Endothelial cell (in vitro differentiated cells): Measurements from ENCODE around the gene IFI27L1. TPM values are rescaled to one million over a fixed set of nuclear protein-coding genes. Genes with fewer than 3 reads are reported as not detected.

Experiments
- DNase-seq: peaks from one replicate; pipeline ENCODE4 v3.0.0; 2021; ENCODE audit warnings: low spot score
- H3K27ac Mint-ChIP-seq: one replicate; pipeline ENCODE4 v1.8.0; 2021; ENCODE audit warnings: mixed read lengths, inconsistent platforms; ENCODE audit not compliant: unreplicated experiment
- H3K27me3 Mint-ChIP-seq: one replicate; pipeline ENCODE4 v1.8.0; 2021; ENCODE audit warnings: mild to moderate bottlenecking, moderate library complexity, mixed read lengths, inconsistent platforms; ENCODE audit not compliant: unreplicated experiment
- H3K36me3 Mint-ChIP-seq: one replicate; pipeline ENCODE4 v1.8.0; 2021; ENCODE audit warnings: mild to moderate bottlenecking, low read depth, mixed read lengths, inconsistent platforms; ENCODE audit not compliant: unreplicated experiment
- H3K4me1 Mint-ChIP-seq: one replicate; pipeline ENCODE4 v1.8.0; 2021; ENCODE audit warnings: mild to moderate bottlenecking, mixed read lengths, inconsistent platforms; ENCODE audit not compliant: unreplicated experiment
- H3K4me3 Mint-ChIP-seq: one replicate; pipeline ENCODE4 v1.8.0; 2021; ENCODE audit warnings: mild to moderate bottlenecking, mixed read lengths, inconsistent platforms; ENCODE audit not compliant: unreplicated experiment
- H3K9me3 Mint-ChIP-seq: one replicate; pipeline ENCODE4 v1.8.0; 2021; ENCODE audit warnings: mixed read lengths, inconsistent platforms; ENCODE audit not compliant: unreplicated experiment
- CTCF ChIP-seq: fragments of 200-600 bp; sonication (generic); IDR thresholded peaks from one replicate; pipeline ENCODE4 v1.5.0; 2021; ENCODE audit warnings: antibody characterized with exemption; ENCODE audit not compliant: unreplicated experiment
- total RNA-seq: library from RNA; stranded (reverse); fragmentation: NEBNext Ultra II Directional; extraction: Animal tissue kit (Norgen Biotek cat#: 25700); gene quantifications from one replicate; pipeline ENCODE4 v1.2.1, GENCODE V29; 2021; ENCODE audit not compliant: unreplicated experiment

IFI27L1 gene
- total RNA-seq, 1 donor from 2014 or later = 33.5 TPM

DNA sequence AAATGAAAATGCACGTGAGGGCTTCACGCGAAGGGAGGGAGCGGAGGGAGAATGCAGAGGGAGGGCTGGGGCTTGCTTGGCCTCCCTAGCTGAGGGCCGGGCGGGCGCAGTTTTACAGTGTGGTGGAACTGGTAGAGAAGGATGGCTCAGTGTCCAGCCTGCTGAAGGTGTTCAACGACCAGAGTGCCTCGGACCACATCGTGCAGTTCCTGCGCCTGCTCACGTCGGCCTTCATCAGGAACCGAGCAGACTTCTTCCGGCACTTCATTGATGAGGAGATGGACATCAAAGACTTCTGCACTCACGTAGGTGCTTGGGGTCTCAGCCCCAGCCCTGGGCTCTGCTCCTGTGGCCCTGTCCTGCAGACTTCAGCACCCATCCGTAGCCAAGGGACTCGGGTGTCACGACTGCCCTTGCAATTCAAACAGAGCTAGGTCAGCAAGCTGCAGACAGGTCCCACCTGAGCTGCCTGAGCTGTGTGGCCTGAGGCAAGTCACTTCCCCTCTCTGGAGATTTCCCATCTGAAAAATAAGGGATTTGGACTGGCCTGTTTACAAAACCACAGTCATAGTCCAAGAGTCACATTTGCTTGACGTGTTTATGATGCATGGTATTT, 36.5 kb upstream of the IFI27L1 start:
- Mint-ChIP-seq H3K27me3 (peaks cover 11% of the 10 kb centered on the region), H3K27ac (no peak overlapping the region), H3K4me1 (no peaks in the 10 kb centered on the region), H3K9me3 (no peaks in the 10 kb centered on the region), H3K36me3 (peaks cover 19% of the 10 kb centered on the region), H3K4me3 (no peak overlapping the region)
- no peak for TF ChIP-seq CTCF
- DNase-seq = no peak

DNA sequence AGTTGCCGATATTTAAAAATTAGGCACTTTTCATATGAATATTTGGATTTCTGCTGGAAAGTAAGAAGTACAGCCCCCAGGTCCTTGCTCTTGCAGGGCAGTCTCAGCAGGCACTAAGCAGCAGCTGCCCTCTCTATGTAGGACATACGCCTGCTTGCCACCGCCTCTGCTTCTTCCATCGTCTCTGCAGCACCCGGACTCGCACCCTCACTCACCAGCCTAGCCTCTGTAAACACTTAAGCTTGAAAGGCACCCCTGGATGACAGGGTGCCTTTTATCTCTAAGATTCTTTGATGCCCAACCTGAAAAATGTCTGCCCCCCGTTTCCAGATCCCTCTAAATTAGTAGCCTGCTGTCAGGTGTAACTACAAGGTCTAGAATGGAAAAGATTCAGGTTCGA, 36.0 kb upstream of the IFI27L1 start:
- no peak for TF ChIP-seq CTCF
- peaks cover 11% of the 10 kb centered on the region for H3K27me3 Mint-ChIP-seq
- no peak overlapping the region for H3K4me3 Mint-ChIP-seq
- H3K4me1 Mint-ChIP-seq = no peaks in the 10 kb centered on the region
- H3K9me3 Mint-ChIP-seq = no peaks in the 10 kb centered on the region
- DNase-seq = no peak
- H3K27ac Mint-ChIP-seq = no peak overlapping the region
- peaks cover 24% of the 10 kb centered on the region for H3K36me3 Mint-ChIP-seq

DNA sequence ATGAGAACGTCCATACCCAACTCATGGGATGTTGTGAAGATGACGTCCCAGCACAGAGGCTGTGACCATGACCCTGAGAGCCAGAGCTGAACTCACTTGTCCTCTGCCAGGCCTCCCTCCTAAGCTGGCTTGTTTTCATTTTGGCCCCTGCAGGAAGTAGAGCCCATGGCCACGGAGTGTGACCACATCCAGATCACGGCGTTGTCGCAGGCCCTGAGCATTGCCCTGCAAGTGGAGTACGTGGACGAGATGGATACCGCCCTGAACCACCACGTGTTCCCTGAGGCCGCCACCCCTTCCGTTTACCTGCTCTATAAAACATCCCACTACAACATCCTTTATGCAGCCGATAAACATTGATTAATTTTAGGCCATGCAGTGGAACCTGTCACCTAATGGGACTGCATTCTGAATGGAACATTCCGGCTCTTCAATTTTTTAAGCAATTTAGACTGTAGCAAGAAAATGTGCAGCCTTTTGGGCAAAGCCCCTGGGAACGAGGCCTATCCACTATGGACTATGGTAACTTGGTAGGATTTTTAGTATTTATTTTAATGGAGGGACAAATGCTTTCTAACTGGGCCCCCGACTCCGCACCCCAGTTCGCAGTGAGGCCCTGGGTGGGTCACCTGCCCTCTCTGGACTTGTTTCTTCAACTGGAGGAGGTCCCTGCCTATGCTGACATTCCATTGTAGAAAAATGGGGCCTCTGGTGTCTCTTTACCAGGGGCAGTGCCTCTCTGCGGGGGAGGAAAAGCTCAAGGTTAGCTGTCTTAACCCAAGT, 35.4 kb upstream of the IFI27L1 start:
- Mint-ChIP-seq H3K9me3 (no peaks in the 10 kb centered on the region), H3K36me3 (peaks cover 26% of the 10 kb centered on the region), H3K4me3 (no peak overlapping the region), H3K27ac (no peak overlapping the region), H3K4me1 (no peaks in the 10 kb centered on the region), H3K27me3 (peaks cover 9% of the 10 kb centered on the region)
- DNase-seq = no peak
- TF ChIP-seq CTCF = no peak

DNA sequence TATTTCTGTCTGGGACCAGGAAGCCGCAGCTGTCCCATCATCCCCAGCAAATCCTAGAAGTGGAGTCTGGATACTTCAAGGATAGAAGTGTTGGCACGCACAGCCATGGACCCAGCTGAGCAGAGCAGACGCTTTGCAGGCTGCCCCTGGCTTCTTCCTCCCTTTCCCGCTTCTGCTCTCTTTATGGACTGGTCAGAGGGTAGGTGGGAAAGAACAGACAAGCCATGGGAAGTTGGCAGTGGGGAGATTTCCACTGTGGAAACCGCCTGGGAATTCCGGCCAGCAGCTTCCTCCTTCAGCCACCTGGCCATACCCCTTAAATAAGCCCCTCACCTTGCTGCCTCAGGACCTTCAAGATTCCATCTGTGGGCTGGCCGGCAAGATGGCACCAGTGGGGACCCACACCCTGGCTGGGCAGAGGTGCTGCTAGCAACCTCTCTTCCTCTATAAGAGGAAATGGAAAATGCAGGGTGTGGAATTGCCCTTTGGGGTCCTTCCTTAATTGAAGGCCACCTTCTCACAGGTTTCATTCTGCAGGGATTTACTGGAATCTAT, 34.3 kb upstream of the IFI27L1 start:
- DNase-seq = no peak
- Mint-ChIP-seq H3K36me3 (peaks cover 36% of the 10 kb centered on the region), H3K4me1 (no peaks in the 10 kb centered on the region), H3K27me3 (peaks cover 8% of the 10 kb centered on the region), H3K4me3 (no peak overlapping the region), H3K9me3 (no peaks in the 10 kb centered on the region), H3K27ac (no peak overlapping the region)
- no peak for TF ChIP-seq CTCF

DNA sequence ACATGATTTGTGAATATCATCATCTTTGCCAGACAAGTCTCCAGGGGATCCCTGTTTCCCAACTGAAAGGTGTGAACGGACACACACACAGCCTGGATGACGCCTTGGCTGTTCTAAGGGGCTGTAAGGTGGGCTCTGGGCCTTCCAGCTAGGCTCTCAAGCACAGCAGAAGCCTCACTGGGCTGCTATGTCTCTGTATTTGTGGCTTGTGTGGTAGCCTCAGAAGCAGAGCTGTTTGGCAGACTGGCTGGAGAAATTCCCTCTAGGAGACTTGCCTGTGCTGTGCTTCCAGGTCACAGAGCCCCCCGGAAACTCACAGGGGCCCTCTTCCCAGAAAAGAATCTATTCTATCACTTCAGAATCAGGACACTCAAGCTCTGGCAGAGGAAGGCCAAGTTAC, 33.5 kb upstream of the IFI27L1 start:
- Mint-ChIP-seq H3K36me3 (peaks cover 36% of the 10 kb centered on the region), H3K4me1 (peaks cover 2% of the 10 kb centered on the region), H3K27ac (no peak overlapping the region), H3K27me3 (peaks cover 8% of the 10 kb centered on the region), H3K9me3 (no peaks in the 10 kb centered on the region), H3K4me3 (no peak overlapping the region)
- TF ChIP-seq CTCF = no peak
- DNase-seq = no peak
